Prostate gland (tissue), 2 donors: ENCODE data around the gene NUP50.

Experiments
- CTCF ChIP-seq, 4 experiments: fragments of 200-600 bp in 2 of 4; fragments of 450-650 bp in 2 of 4; sonication (generic) in 2 of 4; IDR thresholded peaks; 1 replicate in 3 of 4; 2 replicates in 1 of 4; pipeline ENCODE4 v1.5.1; 2016 to 2019; ENCODE audit warnings: antibody characterized with exemption in 4 of 4, mild to moderate bottlenecking in 2 of 4, moderate library complexity in 2 of 4
- POLR2A ChIP-seq: fragments of 450-650 bp; IDR thresholded peaks from one replicate; pipeline ENCODE4 v1.6.1; 2016; ENCODE audit warnings: antibody characterized with exemption, mild to moderate bottlenecking
- POLR2AphosphoS5 ChIP-seq: sonication (generic); formaldehyde crosslinking; IDR thresholded peaks from one replicate; pipeline ENCODE4 v1.6.1; 2017; ENCODE audit warnings: antibody characterized with exemption

- no peak for TF ChIP-seq POLR2AphosphoS5
- no peak for TF ChIP-seq POLR2A
- TF ChIP-seq CTCF (IDR thresholded peaks at IDR 0.05), result no peak
These were observed 38.8 kb downstream of the NUP50 start for GRCh38 chr22:45202333-45203149.
